CD14-positive monocyte (primary cell): ENCODE data around the gene MYO1D. TPM values are rescaled to one million over a fixed set of nuclear protein-coding genes. Genes with fewer than 3 reads are reported as not detected.
A peak's percentile ranks its signal among the peaks of the same experiment; 100 is the strongest.

Experiments
- DNase-seq, 3 donors: peaks; one replicate each; pipeline ENCODE4 v3.0.0-alpha.2; 2011 to 2022
- H2AFZ ChIP-seq: 2 replicates; pipeline ENCODE4 v1.6.0; 2012; ENCODE audit warnings: mild to moderate bottlenecking, low read depth, low read length, inconsistent platforms; ENCODE audit not compliant: insufficient read depth, poor library complexity, severe bottlenecking
- H3K27ac ChIP-seq, 2 donors: 1 replicate in 1 of 2; 2 replicates in 1 of 2; pipeline ENCODE4 v1.5.1; 2012 to 2013; ENCODE audit warnings: low read length in 2 of 2, control low read depth in 1 of 2, inconsistent platforms in 1 of 2, low read depth in 1 of 2, mild to moderate bottlenecking in 1 of 2
- H3K27me3 ChIP-seq, 2 donors: one replicate each; pipeline versions ENCODE4 v1.6.0 to v1.6.1; 2011 to 2013; ENCODE audit warnings: low read length in 2 of 2; ENCODE audit not compliant: control insufficient read depth in 2 of 2, insufficient read depth in 2 of 2
- H3K36me3 ChIP-seq, 2 donors: replicated peaks in 1 of 2; 1 replicate in 1 of 2; 2 replicates in 1 of 2; pipeline versions ENCODE4 v1.5.1 to v1.6.1; 2012 to 2013; ENCODE audit warnings: low read length in 2 of 2, control low read depth in 1 of 2, inconsistent platforms in 1 of 2, mild to moderate bottlenecking in 1 of 2; ENCODE audit not compliant: insufficient read depth in 2 of 2, control insufficient read depth in 1 of 2
- H3K4me1 ChIP-seq, 2 donors: 1 replicate in 1 of 2; 2 replicates in 1 of 2; pipeline versions ENCODE4 v1.5.1 to v1.6.1; 2012 to 2013; ENCODE audit warnings: low read length in 2 of 2, control low read depth in 1 of 2, inconsistent platforms in 1 of 2, mild to moderate bottlenecking in 1 of 2, moderate library complexity in 1 of 2; ENCODE audit not compliant: insufficient read depth in 2 of 2, control insufficient read depth in 1 of 2
- H3K4me2 ChIP-seq: replicated peaks from 2 replicates; pipeline ENCODE3; 2012; ENCODE audit warnings: low read length, moderate library complexity, mild to moderate bottlenecking; ENCODE audit not compliant: poor library complexity, severe bottlenecking; ENCODE audit errors: extremely low read depth
- H3K4me3 ChIP-seq, 3 experiments: fragments of 200-600 bp in 1 of 3; sonication (generic) in 1 of 3; replicated peaks in 1 of 3; 1 replicate in 2 of 3; 2 replicates in 1 of 3; pipeline ENCODE4 v1.5.1; 2011 to 2013; ENCODE audit warnings: low read length in 3 of 3, mild to moderate bottlenecking in 3 of 3, control low read depth in 2 of 3, low read depth in 2 of 3, inconsistent platforms in 1 of 3, moderate library complexity in 1 of 3
- H3K79me2 ChIP-seq: 2 replicates; pipeline ENCODE4 v1.6.0; 2012; ENCODE audit warnings: mild to moderate bottlenecking, control low read depth, inconsistent platforms, low read length, moderate library complexity; ENCODE audit not compliant: insufficient read depth
- H3K9ac ChIP-seq: 2 replicates; pipeline ENCODE4 v1.6.0; 2017; ENCODE audit warnings: low read length, mild to moderate bottlenecking; ENCODE audit not compliant: insufficient read depth, poor library complexity, severe bottlenecking
- H3K9me3 ChIP-seq, 2 donors: replicated peaks in 1 of 2; 1 replicate in 1 of 2; 2 replicates in 1 of 2; pipeline versions ENCODE4 v1.5.1 to v1.6.1; 2012 to 2013; ENCODE audit warnings: low read length in 2 of 2, control low read depth in 1 of 2; ENCODE audit not compliant: control insufficient read depth in 1 of 2, insufficient read depth in 1 of 2
- H4K20me1 ChIP-seq: 2 replicates; pipeline ENCODE4 v1.6.0; 2012; ENCODE audit warnings: mild to moderate bottlenecking, low read length, control low read depth, moderate library complexity; ENCODE audit not compliant: insufficient read depth
- H3K27ac Mint-ChIP-seq, 7 donors: one replicate each; pipeline ENCODE4 v1.8.0; 2020; ENCODE audit warnings: mild to moderate bottlenecking in 7 of 7, mixed read lengths in 7 of 7, moderate library complexity in 6 of 7, inconsistent platforms in 2 of 7
- H3K27me3 Mint-ChIP-seq, 3 donors: one replicate each; pipeline ENCODE4 v1.8.0; 2021 to 2022; ENCODE audit warnings: low read depth in 3 of 3, mild to moderate bottlenecking in 3 of 3, mixed read lengths in 3 of 3, moderate library complexity in 3 of 3, inconsistent platforms in 1 of 3
- H3K36me3 Mint-ChIP-seq, 2 donors: one replicate each; pipeline ENCODE4 v1.8.0; 2020; ENCODE audit warnings: mixed read lengths in 2 of 2, inconsistent platforms in 1 of 2, mild to moderate bottlenecking in 1 of 2
- H3K4me1 Mint-ChIP-seq: one replicate; pipeline ENCODE4 v1.8.0; 2020; ENCODE audit warnings: mild to moderate bottlenecking, mixed read lengths
- H3K4me3 Mint-ChIP-seq, 2 donors: one replicate each; pipeline ENCODE4 v1.8.0; 2020; ENCODE audit warnings: mild to moderate bottlenecking in 2 of 2, mixed read lengths in 2 of 2, moderate library complexity in 1 of 2
- H3K9me3 Mint-ChIP-seq, 7 donors: one replicate each; pipeline ENCODE4 v1.8.0; 2020 to 2022; ENCODE audit warnings: mixed read lengths in 7 of 7, mild to moderate bottlenecking in 6 of 7, moderate library complexity in 6 of 7, inconsistent platforms in 2 of 7
- WGBS: methylation state at CpG from one replicate; pipeline ENCODE4 v1.1.5; 2013; ENCODE audit warnings: missing lambda C conversion rate; ENCODE audit not compliant: insufficient coverage; 5-methylcytosine and 5-hydroxymethylcytosine counted together
- intact Hi-C, 2 donors: fragments of 100-400 bp; cut with micrococcal nuclease; formaldehyde crosslinking; loops; one replicate each; pipeline versions ENCODE4 v1.15.0 to v1.15.1; 2023
- polyA plus RNA-seq, 3 donors: library from polyadenylated mRNA; depleted of rRNA in 1 of 3; unstranded in 2 of 3; stranded (reverse) in 1 of 3; fragments of 300-500 nt in 2 of 3; fragments of >200 nt in 1 of 3; fragmentation: Illumina TruSeq in 2 of 3; gene quantifications; 1 replicate in 2 of 3; 2 replicates in 1 of 3; pipeline ENCODE4 v1.2.3, GENCODE V29; 2012 to 2021
- TF ChIP-seq, protein P1 (sequence below): fragments of 200-600 bp; IDR thresholded peaks from one replicate; pipeline ENCODE4 v1.8.0; 2022; ENCODE audit warnings: antibody characterized with exemption, mild to moderate bottlenecking

MYO1D gene
- polyA plus RNA-seq, 3 donors, result 0.22 to 0.39 (median 0.26) TPM

DNA sequence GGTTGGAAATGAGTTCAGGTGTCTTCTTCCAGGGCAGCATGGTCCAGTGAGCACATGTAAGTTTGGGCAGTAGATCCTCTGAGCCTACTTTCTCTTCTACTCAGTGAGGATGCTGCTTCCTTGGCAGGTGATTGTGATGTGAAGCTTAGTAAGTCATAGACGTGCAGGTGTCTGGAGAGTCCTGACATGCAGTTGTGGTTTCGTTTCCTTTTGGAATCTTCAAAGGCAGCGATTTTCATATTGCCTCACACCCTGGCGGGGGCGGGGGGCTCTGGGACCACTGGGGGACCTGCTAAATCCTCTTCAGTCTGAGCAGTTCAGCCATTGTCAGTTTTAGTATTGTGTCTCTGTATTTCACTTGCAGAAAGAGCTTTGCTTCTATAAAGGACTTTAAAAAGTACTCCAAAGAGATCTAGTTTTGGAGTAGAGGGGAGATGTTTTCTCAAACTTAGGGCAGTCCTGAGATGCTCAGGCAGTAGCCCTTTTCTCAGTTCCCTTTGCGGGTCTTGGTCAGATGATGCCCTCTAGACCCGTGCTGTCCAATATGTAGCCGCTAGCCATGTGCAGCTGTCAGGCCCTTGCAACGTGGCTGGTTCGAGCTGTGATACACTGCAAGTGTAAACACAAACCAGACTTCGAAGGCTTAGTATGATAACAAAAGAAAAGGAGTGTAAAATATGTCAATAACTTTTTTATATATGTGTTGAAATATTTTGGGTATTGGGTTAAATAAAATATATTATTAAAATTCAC lies 394.2 kb downstream of the MYO1D start:
- peaks cover 49 to 52% of the 10 kb centered on the region in 2 donors for H3K36me3 ChIP-seq
- peaks cover 13% of the 10 kb centered on the region for H4K20me1 ChIP-seq
- H3K4me3 ChIP-seq, result no peak overlapping the region
- H3K9me3 Mint-ChIP-seq, result peaks cover 0 to 2% (median 0%) of the 10 kb centered on the region in 7 donors
- H3K4me1 ChIP-seq, result peaks cover 8 to 13% of the 10 kb centered on the region in 2 donors
- no peak overlapping the region for H3K9ac ChIP-seq
- WGBS, result 80% methylated on average over 5 of the region's 11 CpGs
- H3K36me3 Mint-ChIP-seq, result peaks cover 48 to 56% of the 10 kb centered on the region in 2 donors
- H3K4me2 ChIP-seq, result no peak overlapping the region
- intact Hi-C loops, result loop anchor here in 1 of 2 donors (5.0 kb wide), 2 partner anchors 125 to 275 kb away; no protein-coding TSS in a partner anchor
- H2AFZ ChIP-seq, result no peak overlapping the region
- no peaks in the 10 kb centered on the region for H3K9me3 ChIP-seq
- peaks cover 3% of the 10 kb centered on the region for H3K79me2 ChIP-seq
- no peak overlapping the region for H3K4me3 Mint-ChIP-seq
- H3K27me3 Mint-ChIP-seq, result peaks cover 0 to 5% (median 3%) of the 10 kb centered on the region in 3 donors
- peaks cover 8% of the 10 kb centered on the region for H3K4me1 Mint-ChIP-seq
- H3K27ac ChIP-seq, result no peak overlapping the region
- H3K27me3 ChIP-seq, result peaks cover 0 to 3% of the 10 kb centered on the region in 2 donors
- DNase-seq, result no peak
- TF ChIP-seq, protein P1, sequence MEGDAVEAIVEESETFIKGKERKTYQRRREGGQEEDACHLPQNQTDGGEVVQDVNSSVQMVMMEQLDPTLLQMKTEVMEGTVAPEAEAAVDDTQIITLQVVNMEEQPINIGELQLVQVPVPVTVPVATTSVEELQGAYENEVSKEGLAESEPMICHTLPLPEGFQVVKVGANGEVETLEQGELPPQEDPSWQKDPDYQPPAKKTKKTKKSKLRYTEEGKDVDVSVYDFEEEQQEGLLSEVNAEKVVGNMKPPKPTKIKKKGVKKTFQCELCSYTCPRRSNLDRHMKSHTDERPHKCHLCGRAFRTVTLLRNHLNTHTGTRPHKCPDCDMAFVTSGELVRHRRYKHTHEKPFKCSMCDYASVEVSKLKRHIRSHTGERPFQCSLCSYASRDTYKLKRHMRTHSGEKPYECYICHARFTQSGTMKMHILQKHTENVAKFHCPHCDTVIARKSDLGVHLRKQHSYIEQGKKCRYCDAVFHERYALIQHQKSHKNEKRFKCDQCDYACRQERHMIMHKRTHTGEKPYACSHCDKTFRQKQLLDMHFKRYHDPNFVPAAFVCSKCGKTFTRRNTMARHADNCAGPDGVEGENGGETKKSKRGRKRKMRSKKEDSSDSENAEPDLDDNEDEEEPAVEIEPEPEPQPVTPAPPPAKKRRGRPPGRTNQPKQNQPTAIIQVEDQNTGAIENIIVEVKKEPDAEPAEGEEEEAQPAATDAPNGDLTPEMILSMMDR, result no peak
- peak overlapping the region in 2 of 7 donors; percentile 12 to 18 for H3K27ac Mint-ChIP-seq

DNA sequence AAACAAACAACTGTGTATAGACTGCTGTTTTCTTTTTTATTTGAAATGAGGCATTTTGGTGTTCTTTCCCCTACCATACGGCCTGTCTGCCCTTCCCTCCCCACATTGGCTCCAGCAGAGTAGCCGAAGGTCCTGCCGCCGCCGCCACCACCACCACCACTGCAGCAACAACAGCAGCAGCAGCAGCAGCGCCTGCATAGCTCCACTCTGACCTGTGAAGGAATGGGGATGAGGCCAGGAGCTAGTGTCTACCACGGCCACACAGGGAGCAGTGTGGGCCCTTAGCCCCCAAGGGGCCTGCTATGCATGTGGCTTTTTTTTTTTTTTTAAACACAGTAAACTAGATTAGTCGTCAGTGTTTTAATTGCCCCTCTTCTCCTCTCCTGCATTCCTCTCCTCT lies 395.7 kb downstream of the MYO1D start:
- Histone ChIP-seq H3K27me3 (peaks cover 0 to 3% of the 10 kb centered on the region in 2 donors), H3K4me1 (peaks cover 4 to 6% of the 10 kb centered on the region in 2 donors), H3K4me3 (no peak overlapping the region), H4K20me1 (peaks cover 11% of the 10 kb centered on the region), H3K9me3 (no peaks in the 10 kb centered on the region), H3K4me2 (no peak overlapping the region), H3K9ac (no peak overlapping the region), H3K27ac (no peak overlapping the region), H2AFZ (no peak overlapping the region), H3K79me2 (no peaks in the 10 kb centered on the region), H3K36me3 (peaks cover 65 to 68% of the 10 kb centered on the region in 2 donors)
- no peak for DNase-seq
- H3K27ac Mint-ChIP-seq, result peak overlapping the region in 3 of 7 donors; percentile 27 to 41 (median 35)
- H3K9me3 Mint-ChIP-seq, result no peaks in the 10 kb centered on the region
- no peak overlapping the region for H3K4me3 Mint-ChIP-seq
- peaks cover 4% of the 10 kb centered on the region for H3K4me1 Mint-ChIP-seq
- TF ChIP-seq, protein P1, result no peak
- intact Hi-C loops, result loop anchor here in 1 of 2 donors (5.0 kb wide), 2 partner anchors 126 to 276 kb away; no protein-coding TSS in a partner anchor
- peaks cover 60 to 68% of the 10 kb centered on the region in 2 donors for H3K36me3 Mint-ChIP-seq
- peaks cover 0 to 3% (median 0%) of the 10 kb centered on the region in 3 donors for H3K27me3 Mint-ChIP-seq
- 95% methylated on average over 3 of the region's 8 CpGs for WGBS
